HS-5 (cell line): ENCODE measurements around the gene FMNL1.

Experiments
- DNase-seq: peaks from one replicate; pipeline ENCODE4 v3.0.0-alpha.2; 2012; ENCODE audit warnings: low read depth

Gene FMNL1

DNA sequence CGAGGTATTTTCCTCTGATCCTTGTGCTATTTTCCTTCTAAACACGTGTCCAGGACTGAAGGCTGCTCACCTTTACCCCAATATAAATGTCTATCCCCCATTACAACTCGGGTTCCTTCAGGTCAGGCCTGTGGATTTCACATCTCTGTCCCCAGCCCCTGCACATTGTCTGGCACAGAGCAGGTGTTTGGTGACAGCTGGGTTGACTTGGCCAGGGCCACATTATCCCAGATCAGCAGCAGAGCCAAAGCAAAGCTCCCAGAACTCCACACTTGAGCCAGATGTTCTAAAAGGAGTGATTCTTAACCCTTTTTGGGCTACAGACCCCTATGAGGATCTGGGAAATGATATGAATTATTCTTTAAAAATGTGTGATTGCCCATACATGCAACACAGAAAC is 58.2 kb downstream of the FMNL1 start:
- no peak for DNase-seq

DNA sequence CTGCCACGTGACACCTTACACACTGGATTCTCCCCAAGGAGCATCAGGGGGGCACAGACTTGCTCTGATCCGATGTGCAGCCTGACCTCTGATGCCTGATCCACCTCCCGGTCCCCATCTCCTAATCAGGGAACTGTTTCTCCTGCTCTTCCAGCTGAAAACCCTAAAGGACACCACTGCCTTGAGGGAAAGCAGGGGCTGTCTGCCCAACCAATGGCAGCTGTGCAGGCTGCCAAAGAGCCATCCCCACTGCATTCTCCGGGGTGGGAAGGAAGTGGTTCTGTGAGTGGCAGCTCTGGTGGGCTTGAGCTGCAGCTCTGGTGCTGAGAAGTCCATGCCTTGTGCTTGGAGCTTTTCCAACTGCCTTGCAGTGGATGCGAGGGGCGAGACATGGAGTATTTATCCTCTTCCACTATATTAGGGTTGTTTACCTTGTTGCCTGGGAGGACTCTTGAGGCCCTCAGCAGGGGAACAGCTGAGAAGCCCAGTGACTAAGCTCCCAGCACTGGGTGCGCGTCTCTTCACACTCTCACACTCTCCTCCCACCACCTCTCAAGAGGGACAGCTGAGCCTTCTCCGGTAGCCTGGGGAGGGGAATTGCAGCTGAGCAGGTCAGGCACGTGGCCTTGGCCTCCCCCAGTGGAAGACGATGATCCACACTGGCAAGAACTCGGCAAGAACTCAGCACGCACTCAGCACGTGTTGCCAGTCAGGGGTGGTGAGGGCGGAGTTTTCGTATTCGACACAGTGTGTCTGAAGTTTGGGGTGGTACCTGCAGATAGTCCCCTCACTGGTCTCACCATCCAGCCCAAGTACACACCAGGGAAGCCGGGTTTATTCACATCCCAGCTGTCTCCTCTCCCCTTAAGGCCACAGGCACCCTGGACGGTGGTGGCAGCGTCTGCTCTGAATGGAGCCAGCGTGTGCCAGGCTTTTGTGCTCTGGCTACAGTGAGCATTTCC is 61.3 kb downstream of the FMNL1 start:
- no peak for DNase-seq

DNA sequence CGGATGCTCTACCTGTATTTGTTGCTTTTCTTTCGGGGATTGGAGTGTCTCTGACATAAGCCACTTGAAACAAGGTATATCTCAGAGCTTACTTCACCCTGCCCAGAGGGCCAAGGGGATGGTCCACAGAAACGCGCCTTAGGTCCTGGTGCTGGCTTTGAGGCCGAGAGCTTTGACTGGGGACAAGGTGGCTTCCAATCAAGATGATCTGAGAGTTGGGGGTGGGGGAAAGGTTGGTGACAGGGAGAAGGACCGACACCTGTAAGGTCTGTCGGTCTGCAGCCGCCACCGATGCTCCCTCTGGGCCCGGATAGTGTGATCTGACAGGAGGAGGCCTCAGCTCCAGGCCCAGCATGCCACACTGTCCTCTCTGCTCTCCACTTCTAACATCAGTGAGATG is 62.0 kb downstream of the FMNL1 start:
- no peak for DNase-seq

DNA sequence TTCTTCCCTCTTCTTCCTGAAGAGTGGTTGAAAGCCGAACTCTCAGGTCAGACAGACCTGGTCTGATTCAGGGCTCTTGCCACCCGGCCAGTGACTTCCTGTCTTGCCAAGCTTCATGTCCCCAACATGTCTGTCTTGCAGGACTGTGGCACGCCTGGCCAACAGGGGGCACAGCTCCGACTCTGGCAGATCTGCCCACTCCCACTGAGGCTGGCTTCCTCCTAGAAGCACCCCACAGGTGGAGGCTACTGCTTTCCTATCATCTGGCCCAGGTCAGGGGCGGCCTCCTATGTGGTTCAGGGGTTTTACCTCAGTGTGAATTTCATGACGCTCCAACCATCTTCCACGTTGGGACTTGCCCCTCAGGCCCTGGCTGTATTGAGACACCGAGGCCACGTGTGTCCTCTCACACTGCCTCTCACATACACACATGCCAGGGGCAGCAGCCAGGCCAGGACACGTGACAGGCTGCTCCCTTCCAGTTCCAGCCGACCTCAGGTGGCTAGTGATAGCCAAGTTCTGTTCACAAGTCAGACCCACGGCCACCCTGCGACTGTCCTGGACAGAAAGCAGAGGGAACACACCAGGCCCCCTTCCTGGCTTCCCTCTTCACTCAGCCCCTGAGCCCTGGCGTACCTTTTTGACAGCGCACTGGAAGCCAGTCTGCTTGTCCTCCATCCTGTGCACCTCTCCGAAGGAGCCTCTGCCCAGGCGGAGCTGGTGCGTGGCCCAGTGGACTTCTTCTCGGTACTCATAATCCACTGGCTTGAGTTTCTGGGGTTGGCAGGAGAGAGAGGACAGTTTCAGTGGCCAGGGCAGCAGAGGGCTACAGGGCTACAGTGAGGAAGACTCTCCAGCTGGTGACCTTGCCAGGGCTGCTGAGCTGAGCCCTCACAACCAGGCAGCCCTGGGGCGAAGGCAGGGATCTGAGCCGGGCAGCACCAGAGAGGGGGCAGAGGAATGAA is 62.8 kb downstream of the FMNL1 start:
- DNase-seq, result no peak

DNA sequence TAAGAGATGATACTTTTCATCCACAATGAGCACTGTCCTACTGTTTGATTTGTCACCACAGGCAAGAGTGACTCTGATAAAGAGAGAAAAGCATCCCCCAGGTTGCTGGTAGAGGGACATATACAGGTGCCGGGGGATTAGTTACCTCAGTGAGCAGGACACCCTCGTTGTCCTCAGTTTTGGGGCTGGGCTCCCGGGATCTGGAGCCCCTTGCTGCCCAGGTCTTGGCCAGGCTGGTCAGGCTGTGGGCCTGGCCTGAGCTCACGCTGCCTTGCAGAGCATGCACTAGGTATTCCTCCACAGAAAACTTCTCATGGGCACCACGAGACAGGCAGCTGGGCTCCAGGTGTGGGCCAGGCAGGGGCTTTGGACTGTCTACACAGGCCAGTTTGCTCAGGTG is 64.6 kb downstream of the FMNL1 start:
- DNase-seq, result no peak

DNA sequence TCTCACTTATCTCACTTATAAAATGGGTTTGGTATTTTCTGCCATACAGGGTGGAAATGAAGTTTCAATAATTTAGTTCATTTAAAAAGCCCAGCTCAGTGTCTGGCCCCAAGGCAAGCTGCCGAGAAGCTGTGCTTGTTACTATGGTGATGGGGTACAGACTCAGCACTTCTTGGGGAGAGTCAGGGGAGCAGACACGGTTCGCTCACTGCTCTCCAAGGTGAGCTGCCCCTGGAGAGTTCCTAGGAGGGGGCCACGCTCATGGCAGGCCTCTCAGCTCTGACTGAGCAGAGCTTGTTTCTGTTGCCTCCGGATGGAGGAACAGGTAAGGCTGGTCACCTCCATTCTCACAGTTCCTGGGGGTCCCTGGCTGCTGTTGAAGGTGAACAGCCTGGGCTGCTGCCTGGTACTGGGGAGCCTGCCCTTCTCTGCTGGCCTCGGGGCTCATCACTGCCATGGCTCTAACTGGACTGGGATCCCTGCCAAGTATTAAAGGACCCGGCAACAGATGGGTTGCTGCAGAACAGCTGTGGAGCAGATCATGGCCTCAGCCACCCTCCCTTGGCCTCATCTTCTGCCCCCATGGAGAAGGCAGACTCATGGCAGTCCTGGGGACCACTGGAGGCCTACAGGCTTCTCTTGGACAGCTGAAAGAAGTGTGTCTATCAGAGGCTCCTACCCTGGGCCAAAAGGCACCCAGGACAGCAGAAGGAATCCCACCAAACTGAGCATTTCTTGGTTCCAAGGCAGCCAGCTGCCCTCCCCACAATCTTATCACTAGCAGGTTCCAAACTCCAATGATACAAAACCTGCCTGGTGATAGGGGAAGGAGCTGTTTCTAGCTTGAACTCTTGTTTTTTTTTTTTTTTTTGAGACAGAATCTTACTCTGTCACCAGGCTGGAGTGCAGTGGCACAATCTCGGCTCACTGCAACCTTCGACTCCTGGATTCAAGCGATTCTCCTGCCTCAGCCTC is 66.1 kb downstream of the FMNL1 start:
- DNase-seq, result no peak

DNA sequence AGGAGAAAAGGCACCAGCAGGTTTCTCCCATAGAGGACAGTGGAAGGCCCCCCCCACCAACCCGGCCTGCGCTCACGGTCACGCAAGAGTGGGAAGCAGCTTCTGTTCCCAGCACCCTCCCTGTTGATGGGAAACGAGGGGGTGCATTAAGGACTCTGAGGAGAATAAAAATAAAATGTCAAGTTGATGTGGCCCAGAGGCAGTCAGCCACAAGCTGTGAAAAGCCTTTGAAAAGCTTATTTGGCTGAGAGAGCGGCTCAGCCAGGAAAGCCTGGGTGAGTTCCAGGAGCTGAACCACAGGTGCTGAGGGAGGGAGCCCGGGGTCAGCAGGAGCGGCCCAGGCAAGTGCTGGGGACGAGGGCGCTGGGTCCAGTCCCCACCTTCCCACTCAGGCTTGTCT is 67.1 kb downstream of the FMNL1 start:
- DNase-seq, result no peak

DNA sequence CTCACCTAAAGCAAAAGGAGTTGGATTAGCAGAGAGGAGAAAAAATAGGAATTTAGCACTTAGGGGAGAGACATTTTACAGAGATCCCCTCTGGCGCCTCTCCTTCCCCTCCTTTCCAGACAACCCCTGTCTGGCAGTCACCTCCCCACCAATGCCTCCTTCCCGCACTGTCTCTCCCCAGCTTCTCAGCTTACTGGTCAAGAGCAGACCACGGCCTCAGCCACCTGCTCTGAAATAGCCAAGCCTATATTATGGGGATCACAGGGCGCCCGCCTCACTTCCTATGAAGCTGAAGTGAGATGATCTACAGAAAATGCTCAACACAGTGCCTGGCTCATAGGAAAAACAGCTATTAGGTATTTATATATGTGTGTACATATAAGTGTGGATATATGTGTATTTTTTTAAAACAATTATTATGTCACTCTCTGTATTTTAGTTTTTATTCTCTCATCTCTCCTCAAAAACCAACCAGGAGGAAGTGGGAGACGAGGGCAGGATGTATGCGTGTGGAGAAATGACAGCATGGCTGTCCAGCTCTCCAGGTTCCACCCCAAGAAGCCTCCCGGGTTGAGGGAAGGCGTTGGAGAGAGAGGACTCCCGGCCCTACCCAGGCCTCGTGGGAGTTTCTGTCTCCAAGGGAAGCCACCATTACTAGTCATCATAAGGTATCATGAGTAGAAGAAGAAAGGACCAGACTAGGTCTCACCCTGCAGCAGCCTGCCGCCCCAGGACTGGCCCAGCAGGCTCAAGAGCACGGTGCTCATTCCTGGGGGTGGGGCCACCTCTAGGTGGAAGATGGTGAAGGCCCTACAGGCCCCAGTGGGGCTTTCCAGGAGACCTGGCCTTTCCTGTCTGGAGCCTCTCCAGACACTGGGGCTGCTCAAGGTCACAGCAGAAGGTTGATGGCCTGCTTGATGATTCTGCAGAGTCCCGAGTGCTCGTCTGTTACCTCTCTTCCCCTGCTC is 67.9 kb downstream of the FMNL1 start:
- no peak for DNase-seq

DNA sequence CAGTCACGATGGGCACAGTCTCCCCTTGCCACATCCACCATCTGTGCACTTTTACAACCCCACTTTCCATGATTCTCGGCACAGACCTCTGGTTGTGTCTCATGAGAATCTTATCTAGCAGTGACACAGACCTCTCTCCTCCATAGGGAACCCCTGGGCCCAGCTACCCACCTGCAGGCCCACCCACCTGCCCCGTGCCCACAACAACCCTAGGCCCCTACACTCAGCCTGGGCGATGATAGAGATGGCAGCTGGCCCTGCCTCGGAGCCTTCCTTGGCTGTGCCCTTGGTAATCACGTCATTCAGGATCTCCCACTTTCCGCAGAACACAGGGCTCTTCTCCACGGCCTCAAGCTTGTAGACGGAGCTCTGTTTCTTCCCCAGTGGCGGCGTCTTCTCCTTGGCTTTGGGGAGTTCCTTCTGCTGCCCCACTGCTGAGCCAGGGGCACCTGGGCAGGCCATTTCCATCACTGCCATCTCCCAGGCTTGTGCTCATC is 68.6 kb downstream of the FMNL1 start:
- DNase-seq, result no peak

DNA sequence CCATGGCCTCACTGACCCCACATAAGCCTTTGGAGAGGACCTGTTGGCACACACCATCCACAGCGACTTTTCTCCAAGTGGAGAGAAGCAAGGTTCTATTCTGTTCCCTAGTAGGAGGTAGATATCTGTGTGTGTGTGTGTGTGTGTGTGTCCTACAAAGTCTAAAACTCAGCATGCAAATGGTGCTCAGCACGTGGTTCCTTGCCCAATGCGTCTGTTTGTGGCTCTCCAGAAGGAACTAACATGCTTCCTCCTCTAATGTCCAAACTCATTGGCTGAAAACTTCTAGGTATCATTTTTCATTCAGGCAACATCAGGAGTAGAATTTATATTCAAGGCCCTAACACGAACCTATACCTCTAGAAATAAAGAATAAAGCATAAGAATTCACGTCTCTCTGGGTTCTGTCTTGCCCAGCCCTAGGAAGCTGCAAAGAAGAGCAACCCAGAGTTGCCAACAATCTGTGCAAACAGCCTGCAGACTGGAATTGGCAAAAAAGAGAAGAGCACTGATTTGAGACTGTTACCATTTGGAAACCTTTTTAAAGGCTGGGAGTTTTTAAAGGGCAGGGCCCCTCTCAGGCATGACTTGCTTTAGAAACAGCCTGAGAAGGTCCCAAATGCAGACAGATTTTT is 69.6 kb downstream of the FMNL1 start:
- DNase-seq, result no peak

DNA sequence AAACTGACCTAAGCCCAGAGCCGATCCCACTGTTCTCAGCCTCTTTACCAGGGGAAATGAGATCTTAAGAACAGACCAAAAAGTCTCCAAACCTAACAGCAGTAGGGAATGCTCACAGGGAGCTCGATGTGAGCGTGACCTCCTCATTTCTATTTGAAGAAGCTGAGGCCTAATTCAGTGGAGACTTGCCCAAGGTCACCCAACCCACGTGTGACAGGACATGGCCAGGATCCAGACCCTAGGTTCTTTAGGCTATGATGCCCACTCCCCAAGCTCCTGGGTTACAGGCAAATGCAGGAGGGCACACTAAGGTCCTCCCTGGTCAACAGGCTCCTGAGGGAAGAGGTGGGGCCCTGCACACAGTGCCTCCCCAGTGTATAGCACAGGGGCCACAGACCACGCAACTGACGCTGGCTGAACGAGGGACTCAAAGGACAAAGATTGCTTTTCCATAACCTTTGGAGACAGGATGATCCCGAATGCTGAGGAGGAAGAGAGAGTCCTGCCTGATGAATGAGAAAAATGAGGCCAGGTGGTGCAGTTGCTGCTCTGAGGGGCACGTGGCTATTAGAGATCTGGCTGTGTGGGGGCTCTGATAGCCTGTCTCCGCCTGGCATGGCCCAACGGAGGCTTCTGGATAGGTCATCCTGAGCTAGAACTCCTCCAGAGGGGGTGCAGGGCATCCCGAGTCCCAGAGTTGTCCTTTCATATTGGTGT is 71.2 kb downstream of the FMNL1 start:
- no peak for DNase-seq

DNA sequence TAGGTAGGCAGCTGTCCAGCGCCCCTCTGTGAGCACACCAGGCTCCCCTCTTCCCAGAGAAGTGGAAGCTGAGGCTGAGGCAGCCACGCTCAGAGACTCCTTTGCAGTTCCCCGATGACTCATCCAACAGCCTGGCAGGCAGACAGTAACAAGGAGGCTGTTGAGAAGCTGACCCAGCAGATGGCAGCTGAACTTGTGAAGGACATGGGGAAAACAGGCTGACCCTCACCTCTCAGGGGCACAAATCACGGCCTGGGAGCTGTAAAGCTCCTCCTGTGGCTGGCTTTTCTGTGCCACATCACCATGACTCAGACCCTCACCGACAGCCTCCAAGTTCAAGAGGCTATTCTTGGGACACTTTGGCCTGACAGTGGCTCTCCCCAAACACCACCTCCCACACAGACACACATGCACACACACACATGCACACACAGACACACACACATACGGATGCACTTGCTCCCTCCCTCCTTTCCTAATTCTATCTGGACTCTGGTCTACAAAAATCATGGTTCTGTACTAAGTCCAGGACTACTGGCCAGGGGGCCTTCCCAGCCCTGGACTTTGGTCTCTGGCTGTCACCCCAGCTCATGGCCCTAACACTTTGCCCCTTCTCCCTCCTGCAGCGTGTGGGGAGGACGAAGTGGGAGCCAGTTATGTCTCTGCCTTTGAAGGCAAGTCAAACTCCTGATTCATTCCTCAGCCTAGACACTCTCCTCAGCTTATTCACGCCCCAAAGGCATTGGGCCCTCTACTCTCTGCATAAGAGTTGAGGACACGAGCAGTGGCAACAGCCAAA is 71.9 kb downstream of the FMNL1 start:
- DNase-seq, result peak; percentile 82

DNA sequence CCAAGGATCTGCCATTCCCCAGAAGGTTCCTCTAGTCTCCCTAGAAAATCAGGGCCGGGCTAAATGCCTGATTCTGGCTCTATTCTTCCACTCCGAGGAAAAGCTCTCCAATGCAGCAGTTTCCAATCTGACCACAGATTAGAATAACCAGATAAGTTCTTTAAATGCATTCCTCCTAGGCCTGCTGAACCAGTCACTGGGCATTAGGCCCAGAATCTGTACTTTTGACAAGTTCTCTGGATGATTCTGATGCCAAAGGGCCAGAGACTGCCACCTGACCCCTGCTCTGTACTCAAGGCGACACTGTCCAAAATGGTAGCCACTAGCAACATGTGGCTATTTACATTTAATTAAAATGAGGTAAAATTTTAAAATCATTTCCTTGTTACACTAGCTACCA is 72.8 kb downstream of the FMNL1 start:
- no peak for DNase-seq

DNA sequence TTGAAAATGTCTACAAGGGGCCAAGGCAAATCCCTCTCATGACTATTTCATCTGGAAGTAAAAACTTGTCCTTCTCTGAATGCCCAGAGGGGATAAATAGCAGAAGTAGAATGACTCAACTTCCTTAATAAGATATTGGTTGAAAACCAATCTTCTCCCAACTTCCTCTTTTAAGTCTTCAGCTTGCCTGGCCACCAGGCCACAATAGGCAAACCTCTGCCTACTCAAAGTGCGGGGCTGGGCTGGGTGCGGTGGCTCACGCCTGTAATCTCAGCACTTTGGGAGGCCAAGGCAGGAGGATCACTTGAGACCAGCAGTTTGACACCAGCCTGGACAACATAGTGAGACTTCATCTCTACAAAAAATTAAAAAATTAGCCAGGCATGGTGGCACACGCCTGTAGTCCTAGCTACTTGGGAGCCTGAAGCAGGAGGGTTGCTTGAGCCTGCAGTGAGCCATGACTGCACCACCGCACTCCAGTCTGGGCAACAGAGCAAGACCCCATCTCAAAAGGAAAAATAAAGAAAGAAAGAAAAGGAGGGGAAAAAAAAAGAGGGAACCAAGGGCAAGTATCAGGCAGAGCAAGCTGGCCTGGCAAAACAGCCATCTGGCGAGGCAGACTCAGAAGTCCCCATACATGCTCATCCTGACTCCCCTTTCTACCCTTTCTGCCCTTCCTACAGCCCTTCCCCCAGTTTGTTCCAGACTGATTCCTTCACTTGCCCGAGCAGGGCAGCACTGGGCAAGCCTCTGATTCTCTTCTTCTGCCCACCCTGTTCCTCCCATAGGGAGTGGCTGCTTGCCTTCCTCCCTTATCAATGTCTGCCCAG is 74.5 kb downstream of the FMNL1 start:
- no peak for DNase-seq

DNA sequence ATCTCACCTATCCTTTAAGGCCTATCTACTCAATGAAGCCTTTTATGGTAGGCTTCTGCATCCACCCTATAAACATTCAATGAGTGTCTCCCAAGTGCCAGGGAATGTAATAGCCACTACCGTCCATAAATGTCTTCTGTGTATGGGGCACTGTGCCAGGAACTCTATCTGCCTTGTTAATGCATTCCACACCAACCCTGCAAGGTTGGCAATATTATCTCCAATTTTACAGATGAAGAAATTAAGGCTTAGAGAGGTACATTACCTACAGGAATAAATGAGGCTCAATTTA is 75.1 kb downstream of the FMNL1 start:
- no peak for DNase-seq
